ENCODE measurements around the gene XXYLT1. TPM values are rescaled to one million over a fixed set of nuclear protein-coding genes. Genes with fewer than 3 reads are reported as not detected.

The XXYLT1 gene
- polyA plus RNA-seq, 1 donor (not counting 4 experiments of a cell fraction or from before 2014, with no cell fraction given): 11.1 TPM

DNA sequence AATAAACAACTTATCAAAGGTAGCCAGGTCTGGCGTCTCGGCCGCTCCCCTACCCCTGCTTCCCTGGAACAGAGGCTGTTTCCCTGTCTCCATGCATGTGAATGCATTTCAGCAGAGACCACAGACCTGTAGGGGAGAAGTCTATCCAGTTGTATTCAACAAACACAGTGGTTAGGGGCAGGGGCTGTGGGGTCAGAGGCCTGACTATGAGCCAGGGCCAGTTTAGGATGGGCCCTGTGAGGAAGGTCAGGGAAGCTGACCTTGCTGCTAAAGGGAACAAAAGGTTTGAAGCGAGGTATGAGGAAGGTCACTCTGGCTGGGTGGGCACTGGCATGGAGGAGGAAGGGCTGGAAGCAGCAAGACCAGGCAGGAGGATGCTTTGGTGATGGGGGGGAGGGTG, 184.6 kb downstream of the XXYLT1 start:
- no peak overlapping the region for H3K4me3 ChIP-seq (ENCODE audit: control insufficient read depth in 2 of 3, extremely low read depth in 1 of 3, insufficient read depth in 2 of 3, low read depth in 1 of 3, low read length in 3 of 3)
- no peaks in the 10 kb centered on the region for H3K9me1 ChIP-seq (ENCODE audit: control insufficient read depth, extremely low read depth, insufficient read depth, low read length)
- no peak overlapping the region for H3K27ac ChIP-seq (ENCODE audit: control insufficient read depth, insufficient read depth, low read length)
- H3K27me3 ChIP-seq (ENCODE audit: control insufficient read depth, extremely low read depth, insufficient read depth, low read length): no peaks in the 10 kb centered on the region
- H2AFZ ChIP-seq (ENCODE audit: control insufficient read depth, low read length): no peak overlapping the region
- no peaks in the 10 kb centered on the region for H4K20me1 ChIP-seq (ENCODE audit: control insufficient read depth, extremely low read depth, insufficient read depth, low read length)
- H3K4me2 ChIP-seq (ENCODE audit: control insufficient read depth, extremely low read depth, insufficient read depth, low read depth, low read length): no peak overlapping the region
- dilution Hi-C loops (cut with MboI; ENCODE audit: extremely low pct_ligation_motif_present, low sequenced_read_pairs): no loop called here
- DNase-seq (ENCODE audit: low read depth, low spot score) (no peak), FAIRE-seq (no peak)
- TF ChIP-seq EZH2 (IDR thresholded peaks at IDR 0.05; ENCODE audit: low read length): no peak
- TF ChIP-seq, protein P1, sequence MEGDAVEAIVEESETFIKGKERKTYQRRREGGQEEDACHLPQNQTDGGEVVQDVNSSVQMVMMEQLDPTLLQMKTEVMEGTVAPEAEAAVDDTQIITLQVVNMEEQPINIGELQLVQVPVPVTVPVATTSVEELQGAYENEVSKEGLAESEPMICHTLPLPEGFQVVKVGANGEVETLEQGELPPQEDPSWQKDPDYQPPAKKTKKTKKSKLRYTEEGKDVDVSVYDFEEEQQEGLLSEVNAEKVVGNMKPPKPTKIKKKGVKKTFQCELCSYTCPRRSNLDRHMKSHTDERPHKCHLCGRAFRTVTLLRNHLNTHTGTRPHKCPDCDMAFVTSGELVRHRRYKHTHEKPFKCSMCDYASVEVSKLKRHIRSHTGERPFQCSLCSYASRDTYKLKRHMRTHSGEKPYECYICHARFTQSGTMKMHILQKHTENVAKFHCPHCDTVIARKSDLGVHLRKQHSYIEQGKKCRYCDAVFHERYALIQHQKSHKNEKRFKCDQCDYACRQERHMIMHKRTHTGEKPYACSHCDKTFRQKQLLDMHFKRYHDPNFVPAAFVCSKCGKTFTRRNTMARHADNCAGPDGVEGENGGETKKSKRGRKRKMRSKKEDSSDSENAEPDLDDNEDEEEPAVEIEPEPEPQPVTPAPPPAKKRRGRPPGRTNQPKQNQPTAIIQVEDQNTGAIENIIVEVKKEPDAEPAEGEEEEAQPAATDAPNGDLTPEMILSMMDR (optimal IDR thresholded peaks at IDR 0.05 in 1 of 3, IDR thresholded peaks at IDR 0.05 in 1 of 3, conservative IDR thresholded peaks at IDR 0.05 in 1 of 3; ENCODE audit: extremely low read depth in 1 of 3, insufficient read depth in 2 of 3, low read length in 3 of 3): no peak
- H3K9ac ChIP-seq (ENCODE audit: control insufficient read depth, extremely low read depth, insufficient read depth, low read length): no peak overlapping the region
- H3K4me1 ChIP-seq (ENCODE audit: control insufficient read depth, extremely low read depth, insufficient read depth, low read length): peaks cover 5% of the 10 kb centered on the region
- H3K9me3 ChIP-seq (ENCODE audit: control insufficient read depth, low read depth, low read length): no peaks in the 10 kb centered on the region
- H3K36me3 ChIP-seq (ENCODE audit: control insufficient read depth in 2 of 2, extremely low read depth in 1 of 2, insufficient read depth in 2 of 2, low read length in 2 of 2): no peaks in the 10 kb centered on the region
- no peaks in the 10 kb centered on the region for H3K79me2 ChIP-seq (ENCODE audit: control insufficient read depth, insufficient read depth, low read length)

DNA sequence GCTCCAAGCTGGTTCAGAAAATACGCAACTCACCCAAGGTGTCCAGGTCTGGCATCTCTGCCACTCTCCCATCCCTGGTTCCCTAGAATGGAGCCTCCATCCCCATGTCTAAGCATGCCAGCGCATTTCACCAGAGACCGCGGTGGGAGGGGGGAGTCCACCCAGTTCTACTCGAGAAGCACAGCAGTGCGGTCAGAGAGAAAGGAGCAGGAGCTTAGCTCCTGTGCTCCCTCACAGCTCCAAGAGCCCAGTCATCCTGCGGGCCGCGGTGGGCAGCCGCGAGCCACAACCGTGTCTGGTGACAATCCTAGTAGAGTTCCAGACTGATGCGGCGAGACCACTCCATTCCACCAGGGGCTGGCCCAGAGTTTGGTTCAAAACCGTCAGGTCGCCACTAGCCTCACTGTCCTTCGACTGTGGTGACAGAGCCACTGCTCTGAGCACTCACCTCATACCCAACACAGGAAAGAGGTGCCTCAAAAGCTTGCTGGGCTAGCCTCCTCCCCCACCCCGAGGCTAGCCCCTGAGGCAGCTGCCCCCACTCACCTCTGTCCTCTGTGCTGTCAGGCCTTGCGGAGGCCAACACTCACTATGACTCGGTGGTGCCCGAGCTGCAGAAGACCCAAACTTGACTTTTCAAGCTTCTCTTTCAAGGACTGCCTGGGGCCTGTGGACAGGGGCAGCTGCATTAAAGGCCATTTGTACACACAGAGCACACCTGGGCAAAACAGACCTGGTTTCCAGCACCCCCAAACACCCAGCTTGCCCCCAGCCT, 185.4 kb downstream of the XXYLT1 start:
- FAIRE-seq (no peak), DNase-seq (ENCODE audit: low read depth, low spot score) (no peak)
- Histone ChIP-seq H3K9me1 (ENCODE audit: control insufficient read depth, extremely low read depth, insufficient read depth, low read length) (no peaks in the 10 kb centered on the region), H3K4me1 (ENCODE audit: control insufficient read depth, extremely low read depth, insufficient read depth, low read length) (peaks cover 5% of the 10 kb centered on the region), H3K27me3 (ENCODE audit: control insufficient read depth, extremely low read depth, insufficient read depth, low read length) (no peaks in the 10 kb centered on the region), H3K79me2 (ENCODE audit: control insufficient read depth, insufficient read depth, low read length) (no peaks in the 10 kb centered on the region), H2AFZ (ENCODE audit: control insufficient read depth, low read length) (no peak overlapping the region), H4K20me1 (ENCODE audit: control insufficient read depth, extremely low read depth, insufficient read depth, low read length) (no peaks in the 10 kb centered on the region), H3K4me2 (ENCODE audit: control insufficient read depth, extremely low read depth, insufficient read depth, low read depth, low read length) (no peak overlapping the region), H3K27ac (ENCODE audit: control insufficient read depth, insufficient read depth, low read length) (no peak overlapping the region), H3K4me3 (ENCODE audit: control insufficient read depth in 2 of 3, extremely low read depth in 1 of 3, insufficient read depth in 2 of 3, low read depth in 1 of 3, low read length in 3 of 3) (no peak overlapping the region), H3K9me3 (ENCODE audit: control insufficient read depth, low read depth, low read length) (no peaks in the 10 kb centered on the region), H3K9ac (ENCODE audit: control insufficient read depth, extremely low read depth, insufficient read depth, low read length) (no peak overlapping the region), H3K36me3 (ENCODE audit: control insufficient read depth in 2 of 2, extremely low read depth in 1 of 2, insufficient read depth in 2 of 2, low read length in 2 of 2) (no peaks in the 10 kb centered on the region)
- dilution Hi-C loops (cut with MboI; ENCODE audit: extremely low pct_ligation_motif_present, low sequenced_read_pairs): no loop called here
- TF ChIP-seq, protein P1 (optimal IDR thresholded peaks at IDR 0.05 in 1 of 3, IDR thresholded peaks at IDR 0.05 in 1 of 3, conservative IDR thresholded peaks at IDR 0.05 in 1 of 3; ENCODE audit: extremely low read depth in 1 of 3, insufficient read depth in 2 of 3, low read length in 3 of 3): no peak
- no peak for TF ChIP-seq EZH2 (IDR thresholded peaks at IDR 0.05; ENCODE audit: low read length)
